Measurements from ENCODE around the gene TMEM266.

Gene TMEM266

DNA sequence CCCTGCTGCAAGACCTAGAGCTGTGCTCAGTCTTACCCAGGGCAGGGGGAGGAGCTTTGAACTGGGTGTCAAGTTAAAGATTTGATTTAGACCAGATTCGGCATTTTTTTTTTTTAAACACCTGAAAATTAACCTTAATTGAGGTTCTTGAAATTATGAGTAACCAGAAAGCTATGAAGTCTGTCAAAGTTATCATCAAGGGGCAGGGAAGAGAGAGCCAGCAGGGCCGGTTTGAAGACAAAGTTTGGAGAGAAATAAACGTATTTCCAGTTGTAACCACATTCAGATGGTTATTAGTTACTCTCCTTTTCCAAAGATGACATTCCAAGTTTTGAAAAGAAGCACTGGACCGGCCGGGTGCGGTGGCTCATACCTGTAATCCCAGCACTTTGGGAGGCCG, 12.0 kb downstream of the TMEM266 start:
- Histone ChIP-seq H3K4me1 (no peaks in the 10 kb centered on the region), H3K27me3 (ENCODE audit: control insufficient read depth, insufficient read depth, low read length) (no peaks in the 10 kb centered on the region), H2AFZ (no peak overlapping the region), H3K36me3 (ENCODE audit: control insufficient read depth, insufficient read depth, low read length) (no peaks in the 10 kb centered on the region), H3K4me2 (ENCODE audit: low read length) (no peak overlapping the region), H3K9ac (no peak overlapping the region), H3K79me2 (no peaks in the 10 kb centered on the region), H3K4me3 (ENCODE audit: low read depth, low read length) (no peak overlapping the region), H3K9me3 (ENCODE audit: control insufficient read depth, low read length) (no peaks in the 10 kb centered on the region), H3K27ac (no peak overlapping the region)
- TF ChIP-seq, protein P1, sequence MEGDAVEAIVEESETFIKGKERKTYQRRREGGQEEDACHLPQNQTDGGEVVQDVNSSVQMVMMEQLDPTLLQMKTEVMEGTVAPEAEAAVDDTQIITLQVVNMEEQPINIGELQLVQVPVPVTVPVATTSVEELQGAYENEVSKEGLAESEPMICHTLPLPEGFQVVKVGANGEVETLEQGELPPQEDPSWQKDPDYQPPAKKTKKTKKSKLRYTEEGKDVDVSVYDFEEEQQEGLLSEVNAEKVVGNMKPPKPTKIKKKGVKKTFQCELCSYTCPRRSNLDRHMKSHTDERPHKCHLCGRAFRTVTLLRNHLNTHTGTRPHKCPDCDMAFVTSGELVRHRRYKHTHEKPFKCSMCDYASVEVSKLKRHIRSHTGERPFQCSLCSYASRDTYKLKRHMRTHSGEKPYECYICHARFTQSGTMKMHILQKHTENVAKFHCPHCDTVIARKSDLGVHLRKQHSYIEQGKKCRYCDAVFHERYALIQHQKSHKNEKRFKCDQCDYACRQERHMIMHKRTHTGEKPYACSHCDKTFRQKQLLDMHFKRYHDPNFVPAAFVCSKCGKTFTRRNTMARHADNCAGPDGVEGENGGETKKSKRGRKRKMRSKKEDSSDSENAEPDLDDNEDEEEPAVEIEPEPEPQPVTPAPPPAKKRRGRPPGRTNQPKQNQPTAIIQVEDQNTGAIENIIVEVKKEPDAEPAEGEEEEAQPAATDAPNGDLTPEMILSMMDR (IDR thresholded peaks at IDR 0.05): no peak

DNA sequence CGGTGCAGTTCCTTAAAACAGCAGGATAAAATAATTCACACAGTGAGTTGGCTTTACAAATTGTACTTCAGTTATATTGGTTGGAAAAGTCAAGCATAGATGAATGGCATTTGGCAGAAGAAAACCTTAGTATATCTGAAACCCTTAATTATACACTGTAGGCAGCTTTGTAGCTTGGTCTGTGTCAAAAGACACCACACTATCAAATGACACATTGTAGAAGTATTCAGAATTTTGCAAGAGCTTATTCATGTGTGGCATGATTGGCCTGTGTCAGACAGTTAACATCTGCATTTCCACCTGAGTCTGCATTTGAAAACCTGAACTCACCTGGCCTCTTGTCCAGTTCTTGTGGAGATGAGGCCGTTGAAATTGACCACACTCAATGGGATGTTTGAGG, 13.8 kb downstream of the TMEM266 start:
- Histone ChIP-seq H3K4me1 (no peaks in the 10 kb centered on the region), H3K4me3 (ENCODE audit: low read depth, low read length) (no peak overlapping the region), H3K36me3 (ENCODE audit: control insufficient read depth, insufficient read depth, low read length) (no peaks in the 10 kb centered on the region), H3K9me3 (ENCODE audit: control insufficient read depth, low read length) (no peaks in the 10 kb centered on the region), H3K79me2 (no peaks in the 10 kb centered on the region), H3K27me3 (ENCODE audit: control insufficient read depth, insufficient read depth, low read length) (no peaks in the 10 kb centered on the region), H3K27ac (no peak overlapping the region), H3K4me2 (ENCODE audit: low read length) (no peak overlapping the region), H2AFZ (no peak overlapping the region), H3K9ac (no peak overlapping the region)
- TF ChIP-seq, protein P1 (IDR thresholded peaks at IDR 0.05): no peak

DNA sequence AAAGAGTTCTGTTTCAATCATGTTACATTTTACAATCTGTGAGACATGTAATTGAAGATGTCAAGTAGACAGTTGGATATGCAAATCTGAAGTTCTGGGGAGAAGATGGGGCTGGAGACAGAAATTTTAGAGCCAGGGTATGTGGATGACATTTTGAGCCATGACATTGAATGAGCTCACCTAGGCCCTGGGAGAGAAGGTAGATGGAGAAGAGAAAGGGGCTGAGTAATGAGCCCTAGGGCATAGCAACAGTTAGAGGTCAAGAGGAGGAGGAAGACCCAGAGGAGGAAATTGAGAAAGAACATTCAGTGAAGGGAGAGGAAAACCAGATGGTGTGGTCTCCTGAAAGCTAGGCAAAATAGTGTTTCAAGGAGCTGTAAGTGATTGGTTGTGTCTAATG, 15.3 kb downstream of the TMEM266 start:
- H3K9ac ChIP-seq: no peak overlapping the region
- H3K4me3 ChIP-seq (ENCODE audit: low read depth, low read length): no peak overlapping the region
- H3K27me3 ChIP-seq (ENCODE audit: control insufficient read depth, insufficient read depth, low read length): no peaks in the 10 kb centered on the region
- no peaks in the 10 kb centered on the region for H3K36me3 ChIP-seq (ENCODE audit: control insufficient read depth, insufficient read depth, low read length)
- H3K9me3 ChIP-seq (ENCODE audit: control insufficient read depth, low read length): no peaks in the 10 kb centered on the region
- no peak overlapping the region for H2AFZ ChIP-seq
- no peak overlapping the region for H3K27ac ChIP-seq
- H3K79me2 ChIP-seq: no peaks in the 10 kb centered on the region
- TF ChIP-seq, protein P1 (IDR thresholded peaks at IDR 0.05): no peak
- H3K4me1 ChIP-seq: no peaks in the 10 kb centered on the region
- no peak overlapping the region for H3K4me2 ChIP-seq (ENCODE audit: low read length)

DNA sequence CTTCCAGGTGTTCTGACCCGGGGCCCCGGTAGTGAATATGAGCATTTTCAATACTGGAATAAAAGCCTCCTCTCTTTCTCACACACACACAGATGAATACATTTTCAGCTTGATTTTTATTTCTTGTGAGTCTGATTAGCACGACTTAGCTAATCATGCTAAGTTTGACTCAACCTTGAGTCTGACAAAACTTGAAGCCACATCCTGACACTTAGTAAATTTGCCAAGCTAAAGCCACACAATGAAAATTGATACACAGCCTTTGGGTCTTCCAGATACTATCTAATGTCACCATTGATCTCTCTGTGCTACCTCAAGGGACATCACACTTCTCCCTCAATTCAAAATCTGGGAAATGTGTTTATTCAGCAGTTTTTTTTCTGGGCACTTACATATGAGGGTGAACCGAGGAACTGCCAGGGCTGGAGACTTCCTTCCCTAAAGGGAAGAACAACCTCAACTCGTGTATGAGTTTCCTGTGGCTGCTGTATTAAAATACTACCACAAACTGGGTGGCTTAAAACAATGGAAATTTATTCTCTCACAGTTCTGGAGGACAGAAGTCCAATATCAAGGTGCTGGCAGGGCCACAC, 18.6 kb downstream of the TMEM266 start:
- Histone ChIP-seq H3K79me2 (no peaks in the 10 kb centered on the region), H3K9me3 (ENCODE audit: control insufficient read depth, low read length) (no peaks in the 10 kb centered on the region), H3K4me1 (no peaks in the 10 kb centered on the region), H3K4me3 (ENCODE audit: low read depth, low read length) (no peak overlapping the region), H3K4me2 (ENCODE audit: low read length) (no peak overlapping the region), H3K27me3 (ENCODE audit: control insufficient read depth, insufficient read depth, low read length) (no peaks in the 10 kb centered on the region), H3K36me3 (ENCODE audit: control insufficient read depth, insufficient read depth, low read length) (no peaks in the 10 kb centered on the region), H2AFZ (no peak overlapping the region), H3K27ac (no peak overlapping the region), H3K9ac (no peak overlapping the region)
- TF ChIP-seq, protein P1 (IDR thresholded peaks at IDR 0.05): no peak

DNA sequence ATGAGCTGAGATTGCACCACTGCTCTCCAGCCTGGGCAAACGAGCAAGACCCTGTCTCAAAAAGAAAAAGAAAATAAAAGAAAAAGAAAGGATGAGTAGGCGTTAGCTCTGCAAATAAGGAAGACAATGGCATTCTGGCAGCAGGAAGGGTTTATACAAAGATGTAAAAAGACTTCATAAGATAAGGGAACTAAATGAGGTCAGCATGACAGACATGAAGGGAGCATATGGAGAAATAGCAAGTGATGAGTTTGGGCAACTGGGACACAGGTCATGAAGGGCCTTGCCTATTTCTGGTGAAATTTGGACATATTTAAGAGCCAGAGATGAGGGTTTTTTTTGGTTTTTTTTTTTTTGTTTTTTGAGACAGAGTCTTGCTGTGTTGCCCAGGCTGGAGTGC, 24.5 kb downstream of the TMEM266 start:
- no peak overlapping the region for H3K4me3 ChIP-seq (ENCODE audit: low read depth, low read length)
- no peaks in the 10 kb centered on the region for H3K27me3 ChIP-seq (ENCODE audit: control insufficient read depth, insufficient read depth, low read length)
- H3K4me2 ChIP-seq (ENCODE audit: low read length): no peak overlapping the region
- no peak overlapping the region for H2AFZ ChIP-seq
- no peak overlapping the region for H3K27ac ChIP-seq
- no peaks in the 10 kb centered on the region for H3K9me3 ChIP-seq (ENCODE audit: control insufficient read depth, low read length)
- no peaks in the 10 kb centered on the region for H3K79me2 ChIP-seq
- TF ChIP-seq, protein P1 (IDR thresholded peaks at IDR 0.05): no peak
- no peak overlapping the region for H3K9ac ChIP-seq
- no peaks in the 10 kb centered on the region for H3K4me1 ChIP-seq
- no peaks in the 10 kb centered on the region for H3K36me3 ChIP-seq (ENCODE audit: control insufficient read depth, insufficient read depth, low read length)
